Stomach (tissue), 9 donors: ENCODE data around the gene PITPNM3. TPM values are rescaled to one million over a fixed set of nuclear protein-coding genes. Genes with fewer than 3 reads are reported as not detected.

Experiments
- DNase-seq, 2 donors: peaks; one replicate each; pipeline versions ENCODE4 v3.0.0 to v3.0.0-alpha.2; 2013 to 2019
- H3K27ac ChIP-seq, 5 donors: fragments of 200-600 bp in 4 of 5; sonication (generic) in 4 of 5; one replicate each; pipeline ENCODE4 v1.5.1; 2013 to 2019; ENCODE audit warnings: mild to moderate bottlenecking in 1 of 5, moderate library complexity in 1 of 5
- H3K27me3 ChIP-seq, 3 donors: fragments of 200-600 bp; sonication (generic); one replicate each; pipeline ENCODE4 v1.5.1; 2017 to 2019; ENCODE audit warnings: mixed run types in 1 of 3
- H3K36me3 ChIP-seq, 4 donors: fragments of 200-600 bp; sonication (generic); 1 replicate in 3 of 4; 2 replicates in 1 of 4; pipeline ENCODE4 v1.5.1; 2016 to 2019
- H3K4me1 ChIP-seq, 4 donors: fragments of 200-600 bp; sonication (generic); one replicate each; pipeline ENCODE4 v1.5.1; 2016 to 2019
- H3K4me3 ChIP-seq, 4 donors: fragments of 200-600 bp; sonication (generic) in 3 of 4; one replicate each; pipeline ENCODE4 v1.5.1; 2016 to 2019; ENCODE audit warnings: mild to moderate bottlenecking in 1 of 4
- H3K9me3 ChIP-seq, 4 donors: fragments of 200-600 bp; sonication (generic); one replicate each; pipeline ENCODE4 v1.5.1; 2016 to 2019
- EP300 ChIP-seq: sonication (generic); formaldehyde crosslinking; IDR thresholded peaks from one replicate; pipeline ENCODE4 v1.6.1; 2017; ENCODE audit warnings: antibody characterized with exemption
- POLR2A ChIP-seq, 4 donors: fragments of 450-650 bp; IDR thresholded peaks; one replicate each; pipeline ENCODE4 v1.6.1; 2016; ENCODE audit warnings: antibody characterized with exemption in 4 of 4, control low read depth in 2 of 4, mild to moderate bottlenecking in 1 of 4, moderate library complexity in 1 of 4
- POLR2AphosphoS5 ChIP-seq, 3 donors: sonication (generic); formaldehyde crosslinking; IDR thresholded peaks; one replicate each; pipeline ENCODE4 v1.6.1; 2016; ENCODE audit warnings: antibody characterized with exemption in 3 of 3
- WGBS, 5 donors: extraction: QIAGEN DNeasy Blood & Tissue Kit in 3 of 5; methylation state at CpG; one replicate each; pipeline versions ENCODE4 v1.1.5 to v1.1.7; 2013 to 2018; 5-methylcytosine and 5-hydroxymethylcytosine counted together
- intact Hi-C: fragments of 100-400 bp; cut with DNase I; formaldehyde crosslinking; loops from one replicate; pipeline ENCODE4 v1.15.1; 2023; ENCODE audit warnings: low total_unique reads
- polyA plus RNA-seq, 3 donors: library from polyadenylated mRNA; stranded (reverse); fragments of 200-250 nt; gene quantifications; one replicate each; pipeline ENCODE4 v1.2.3, GENCODE V29; 2013
- total RNA-seq, 5 donors: library from RNA; depleted of rRNA; stranded (reverse); fragments of >200 nt; gene quantifications; one replicate each; pipeline versions ENCODE4 v1.1.0 to v1.2.3, GENCODE V29; 2014 to 2016
- TF ChIP-seq, protein P1 (sequence below), 7 experiments: fragments of 450-650 bp in 4 of 7; fragments of 200-600 bp in 3 of 7; sonication (generic) in 3 of 7; IDR thresholded peaks; one replicate each; pipeline ENCODE4 v1.5.1; 2016 to 2019; ENCODE audit warnings: antibody characterized with exemption in 7 of 7, control low read depth in 2 of 7, mild to moderate bottlenecking in 1 of 7
- donor health status: healthy with polysubstance abuse.
- donor health status: Bipolar disorder and iron deficiency.
- donor health status: healthy.

PITPNM3 gene
- total and polyA plus RNA-seq, 8 donors, result 1.1 to 19.3 (median 5.8) TPM

DNA sequence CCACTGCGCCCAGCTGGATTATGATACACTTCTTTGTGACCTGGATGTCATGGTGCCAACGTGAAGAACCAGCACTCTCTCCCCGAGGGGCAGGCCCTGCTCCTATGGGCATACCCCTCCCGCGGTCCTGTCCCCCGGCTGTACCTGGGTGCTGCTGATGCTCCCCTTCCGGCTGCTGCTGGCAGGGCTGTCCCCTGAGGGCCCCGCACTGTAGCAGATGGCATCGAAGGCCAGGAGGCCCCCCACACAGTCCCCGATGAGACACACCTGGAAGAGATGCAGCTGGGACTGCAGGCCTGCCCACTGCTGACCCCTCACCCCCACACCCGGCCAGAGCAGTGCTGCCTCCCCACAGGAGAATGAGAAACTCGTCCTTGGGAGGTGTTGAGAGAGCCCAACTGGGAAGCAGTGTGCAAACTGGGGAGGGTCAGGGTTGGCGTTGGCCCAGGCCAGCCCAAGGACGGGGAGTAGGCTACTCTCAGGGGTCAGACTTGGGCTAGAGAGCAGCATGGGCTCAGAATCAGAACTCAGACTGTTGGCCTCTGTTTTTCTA, 78.4 kb downstream of the PITPNM3 start:
- DNase-seq, result no peak
- no peak overlapping the region for H3K4me3 ChIP-seq
- peaks cover 0 to 21% (median 5%) of the 10 kb centered on the region in 4 donors for H3K4me1 ChIP-seq
- peaks cover 0 to 26% (median 8%) of the 10 kb centered on the region in 4 donors for H3K36me3 ChIP-seq
- TF ChIP-seq EP300, result no peak
- TF ChIP-seq, protein P1, sequence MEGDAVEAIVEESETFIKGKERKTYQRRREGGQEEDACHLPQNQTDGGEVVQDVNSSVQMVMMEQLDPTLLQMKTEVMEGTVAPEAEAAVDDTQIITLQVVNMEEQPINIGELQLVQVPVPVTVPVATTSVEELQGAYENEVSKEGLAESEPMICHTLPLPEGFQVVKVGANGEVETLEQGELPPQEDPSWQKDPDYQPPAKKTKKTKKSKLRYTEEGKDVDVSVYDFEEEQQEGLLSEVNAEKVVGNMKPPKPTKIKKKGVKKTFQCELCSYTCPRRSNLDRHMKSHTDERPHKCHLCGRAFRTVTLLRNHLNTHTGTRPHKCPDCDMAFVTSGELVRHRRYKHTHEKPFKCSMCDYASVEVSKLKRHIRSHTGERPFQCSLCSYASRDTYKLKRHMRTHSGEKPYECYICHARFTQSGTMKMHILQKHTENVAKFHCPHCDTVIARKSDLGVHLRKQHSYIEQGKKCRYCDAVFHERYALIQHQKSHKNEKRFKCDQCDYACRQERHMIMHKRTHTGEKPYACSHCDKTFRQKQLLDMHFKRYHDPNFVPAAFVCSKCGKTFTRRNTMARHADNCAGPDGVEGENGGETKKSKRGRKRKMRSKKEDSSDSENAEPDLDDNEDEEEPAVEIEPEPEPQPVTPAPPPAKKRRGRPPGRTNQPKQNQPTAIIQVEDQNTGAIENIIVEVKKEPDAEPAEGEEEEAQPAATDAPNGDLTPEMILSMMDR (IDR thresholded peaks at IDR 0.05), result no peak
- TF ChIP-seq POLR2AphosphoS5 (IDR thresholded peaks at IDR 0.05), result no peak
- TF ChIP-seq POLR2A (IDR thresholded peaks at IDR 0.05), result no peak
- H3K27ac ChIP-seq, result peak overlapping the region in 1 of 5 donors; percentile 77
- H3K27me3 ChIP-seq, result no peaks in the 10 kb centered on the region
- 85 to 97% (median 88%) methylated on average over 11 to 14 of the region's 14 CpGs for WGBS, 5 donors
- intact Hi-C loops, result no loop called here
- H3K9me3 ChIP-seq, result no peaks in the 10 kb centered on the region

DNA sequence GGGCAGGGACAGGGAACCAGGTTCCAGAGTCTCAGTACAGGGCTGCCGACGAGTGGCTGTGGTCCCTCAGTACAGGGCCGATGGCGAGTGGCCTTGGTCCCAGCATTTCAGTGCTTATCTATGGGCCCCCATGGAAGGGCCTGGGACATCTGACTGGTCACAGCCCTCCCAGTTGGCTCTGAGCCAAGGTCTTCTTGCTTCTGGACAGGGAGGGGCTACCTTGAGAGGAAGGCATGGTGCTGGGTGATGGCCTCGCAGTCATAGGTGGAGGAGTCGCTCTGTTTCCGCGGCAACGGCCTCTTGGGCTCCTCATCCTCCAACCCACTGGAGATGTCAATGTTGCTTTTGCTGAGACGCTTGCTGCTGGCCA, 79.6 kb downstream of the PITPNM3 start:
- DNase-seq, result no peak
- Histone ChIP-seq H3K4me3 (no peak overlapping the region), H3K27ac (peak overlapping the region in 2 of 5 donors; percentile 13 to 77), H3K36me3 (peaks cover 0 to 25% (median 8%) of the 10 kb centered on the region in 4 donors), H3K27me3 (no peaks in the 10 kb centered on the region), H3K9me3 (no peaks in the 10 kb centered on the region), H3K4me1 (peaks cover 0 to 21% (median 6%) of the 10 kb centered on the region in 4 donors)
- TF ChIP-seq EP300 (no peak), POLR2AphosphoS5 (IDR thresholded peaks at IDR 0.05) (no peak), POLR2A (IDR thresholded peaks at IDR 0.05) (no peak)
- TF ChIP-seq, protein P1 (IDR thresholded peaks at IDR 0.05), result no peak
- WGBS, 5 donors, result 87 to 93% (median 91%) methylated on average over 9 to 10 of the region's 10 CpGs
- intact Hi-C loops, result no loop called here

DNA sequence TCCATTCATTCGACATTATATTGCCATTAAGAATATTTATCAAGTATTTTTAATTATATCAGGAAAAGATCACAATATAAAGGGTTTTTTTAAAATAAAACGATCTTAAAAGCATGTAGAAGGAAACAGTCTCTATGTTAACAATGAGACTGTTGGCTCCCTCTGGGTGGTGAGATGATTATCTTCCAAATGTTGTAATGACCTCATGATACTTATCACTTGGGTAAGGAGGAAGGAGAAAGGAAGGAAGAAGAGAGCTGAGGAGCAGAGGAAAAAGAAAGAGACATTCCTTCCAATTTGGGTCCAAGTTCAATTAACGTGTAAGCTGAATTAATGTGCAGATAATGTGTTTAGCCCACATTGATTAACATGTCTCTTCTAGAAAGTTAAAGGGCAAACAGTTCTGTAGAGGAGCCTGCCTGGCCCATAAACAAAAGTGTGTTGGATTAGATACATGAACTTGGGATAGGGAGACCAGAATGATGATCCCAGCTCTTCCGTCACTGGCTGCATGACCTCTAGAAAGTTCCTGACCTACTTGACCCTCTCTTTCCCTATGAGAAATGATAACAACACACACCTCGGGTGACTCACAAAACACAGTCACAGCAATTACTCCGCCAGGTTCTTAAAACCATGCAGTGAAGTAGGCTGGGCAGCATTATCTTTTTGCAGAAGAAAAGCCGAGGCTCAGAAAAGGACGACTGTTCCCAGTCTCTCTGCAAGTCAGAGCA, 80.1 kb downstream of the PITPNM3 start:
- DNase-seq, result no peak
- Histone ChIP-seq H3K27ac (peak overlapping the region in 2 of 5 donors; percentile 13 to 77), H3K27me3 (no peaks in the 10 kb centered on the region), H3K9me3 (no peaks in the 10 kb centered on the region), H3K36me3 (peaks cover 0 to 25% (median 8%) of the 10 kb centered on the region in 4 donors), H3K4me3 (no peak overlapping the region), H3K4me1 (peaks cover 0 to 21% (median 6%) of the 10 kb centered on the region in 4 donors)
- intact Hi-C loops, result no loop called here
- TF ChIP-seq, protein P1 (IDR thresholded peaks at IDR 0.05), result no peak
- no peak for TF ChIP-seq EP300
- TF ChIP-seq POLR2AphosphoS5 (IDR thresholded peaks at IDR 0.05), result no peak
- TF ChIP-seq POLR2A (IDR thresholded peaks at IDR 0.05), result no peak
- WGBS, 5 donors, result 59 to 65% (median 61%) methylated on average over 8 of the region's 8 CpGs

DNA sequence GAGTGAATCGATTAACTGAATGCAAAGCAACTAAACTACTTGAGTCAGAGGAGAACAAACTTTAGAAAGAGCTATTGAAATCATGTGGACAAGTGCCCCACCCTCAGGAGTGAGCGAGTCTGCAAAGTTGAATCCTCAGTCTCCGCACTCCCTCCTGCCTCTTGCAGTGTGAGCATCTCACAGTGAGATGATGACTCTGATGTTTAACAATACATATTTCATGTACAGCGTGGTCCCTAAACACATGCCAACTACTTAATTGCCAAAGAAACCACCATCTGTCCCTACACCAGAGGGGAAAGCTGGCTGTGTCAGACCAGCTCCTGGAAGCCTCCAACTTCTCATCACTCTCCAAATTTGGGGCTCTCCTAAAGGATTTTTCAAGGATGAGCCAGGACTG, 80.9 kb downstream of the PITPNM3 start:
- Histone ChIP-seq H3K27me3 (no peaks in the 10 kb centered on the region), H3K4me1 (peaks cover 0 to 21% (median 6%) of the 10 kb centered on the region in 4 donors), H3K4me3 (no peak overlapping the region), H3K36me3 (peaks cover 0 to 31% (median 8%) of the 10 kb centered on the region in 4 donors), H3K9me3 (no peaks in the 10 kb centered on the region), H3K27ac (peak overlapping the region in 2 of 5 donors; percentile 13 to 77)
- 50 to 71% (median 64%) methylated on average over 4 of the region's 4 CpGs for WGBS, 5 donors
- intact Hi-C loops, result no loop called here
- no peak for DNase-seq
- TF ChIP-seq EP300 (no peak), POLR2AphosphoS5 (IDR thresholded peaks at IDR 0.05) (no peak), POLR2A (IDR thresholded peaks at IDR 0.05) (no peak)
- TF ChIP-seq, protein P1 (IDR thresholded peaks at IDR 0.05), result no peak
